ENCODE results near the gene TRMT10B. TPM values are rescaled to one million over a fixed set of nuclear protein-coding genes. Genes with fewer than 3 reads are reported as not detected.

Gene TRMT10B
- total and polyA plus RNA-seq, 2 of the 13 experiments (the other 11 are each of a cell fraction or from before 2014, with no cell fraction given): 3.1 to 3.9 TPM

DNA sequence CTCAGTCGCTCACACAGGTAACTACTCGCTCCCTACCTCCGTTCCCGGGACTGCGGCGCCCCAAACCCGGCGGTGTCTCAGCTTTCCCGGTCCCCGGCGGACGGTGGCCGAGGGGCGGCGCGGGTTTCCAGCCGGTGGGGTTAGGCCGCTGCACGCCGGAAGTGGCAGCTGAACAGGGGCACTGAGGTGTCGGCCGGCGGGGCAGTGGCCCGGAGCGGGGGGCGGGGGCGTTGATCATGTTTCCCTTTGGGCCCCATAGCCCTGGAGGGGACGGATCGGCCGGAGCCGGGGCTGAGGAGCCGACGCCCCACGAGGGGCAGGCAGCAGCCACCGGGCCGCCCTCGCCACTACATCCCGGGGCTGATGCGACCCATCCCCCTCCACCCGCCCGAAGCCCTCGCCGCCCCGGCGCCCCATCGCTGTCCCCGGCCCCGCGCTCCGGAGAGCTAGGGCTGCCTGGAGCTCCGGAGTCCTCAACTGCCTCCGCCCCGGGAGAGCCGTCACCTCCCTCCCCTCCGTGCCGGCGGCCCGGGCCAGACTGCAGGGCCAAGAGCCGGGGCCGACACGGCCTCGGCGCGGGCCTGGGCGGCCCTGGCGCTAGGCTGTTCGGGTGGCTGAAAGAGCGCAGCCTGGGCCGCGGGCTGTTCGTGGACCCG, 47.2 kb downstream of the TRMT10B start, which contains the start of gene DCAF10 (continued):
- TF ChIP-seq ZFP82 (CRISPR knock-in tag; IDR thresholded peaks at IDR 0.05; ENCODE audit: borderline replicate concordance) (no peak; the same call in 1 of the 2 replicates), NFIB (CRISPR knock-in tag; IDR thresholded peaks at IDR 0.05; ENCODE audit: borderline replicate concordance) (peak; percentile 70; the same call in 1 of the 2 replicates), KMT2A (CRISPR knock-in tag; IDR thresholded peaks at IDR 0.05) (peak; percentile 100), PPARG (CRISPR knock-in tag; conservative IDR thresholded peaks at IDR 0.05) (peak; percentile 79), ETV6 (CRISPR knock-in tag; conservative IDR thresholded peaks at IDR 0.05) (peak; percentile 94), ZNF337 (CRISPR knock-in tag; IDR thresholded peaks at IDR 0.05; ENCODE audit: borderline replicate concordance, low read depth) (0 out of 2 replicates have a peak, but pooled peaks have one; percentile 27), ZNF572 (CRISPR knock-in tag; IDR thresholded peaks at IDR 0.05) (peak; percentile 92; the same call in 1 of the 2 replicates), PRPF4 (IDR thresholded peaks at IDR 0.05; ENCODE audit: low read depth, low read length, poor library complexity, severe bottlenecking) (no peak), BCL6 (CRISPR knock-in tag; IDR thresholded peaks at IDR 0.05) (peak; percentile 77), ZNF781 (CRISPR knock-in tag; IDR thresholded peaks at IDR 0.05; ENCODE audit: borderline replicate concordance, not compliant biosample characterization) (peak; percentile 69), NCOR1 (IDR thresholded peaks at IDR 0.05; ENCODE audit: borderline replicate concordance, low read length) (peak; percentile 40; the same call in 1 of the 2 replicates)
- TF ChIP-seq, protein P1, sequence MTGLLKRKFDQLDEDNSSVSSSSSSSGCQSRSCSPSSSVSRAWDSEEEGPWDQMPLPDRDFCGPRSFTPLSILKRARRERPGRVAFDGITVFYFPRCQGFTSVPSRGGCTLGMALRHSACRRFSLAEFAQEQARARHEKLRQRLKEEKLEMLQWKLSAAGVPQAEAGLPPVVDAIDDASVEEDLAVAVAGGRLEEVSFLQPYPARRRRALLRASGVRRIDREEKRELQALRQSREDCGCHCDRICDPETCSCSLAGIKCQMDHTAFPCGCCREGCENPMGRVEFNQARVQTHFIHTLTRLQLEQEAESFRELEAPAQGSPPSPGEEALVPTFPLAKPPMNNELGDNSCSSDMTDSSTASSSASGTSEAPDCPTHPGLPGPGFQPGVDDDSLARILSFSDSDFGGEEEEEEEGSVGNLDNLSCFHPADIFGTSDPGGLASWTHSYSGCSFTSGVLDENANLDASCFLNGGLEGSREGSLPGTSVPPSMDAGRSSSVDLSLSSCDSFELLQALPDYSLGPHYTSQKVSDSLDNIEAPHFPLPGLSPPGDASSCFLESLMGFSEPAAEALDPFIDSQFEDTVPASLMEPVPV (CRISPR knock-in tag; IDR thresholded peaks at IDR 0.05): peak; percentile 98
- TF ChIP-seq, protein P2, sequence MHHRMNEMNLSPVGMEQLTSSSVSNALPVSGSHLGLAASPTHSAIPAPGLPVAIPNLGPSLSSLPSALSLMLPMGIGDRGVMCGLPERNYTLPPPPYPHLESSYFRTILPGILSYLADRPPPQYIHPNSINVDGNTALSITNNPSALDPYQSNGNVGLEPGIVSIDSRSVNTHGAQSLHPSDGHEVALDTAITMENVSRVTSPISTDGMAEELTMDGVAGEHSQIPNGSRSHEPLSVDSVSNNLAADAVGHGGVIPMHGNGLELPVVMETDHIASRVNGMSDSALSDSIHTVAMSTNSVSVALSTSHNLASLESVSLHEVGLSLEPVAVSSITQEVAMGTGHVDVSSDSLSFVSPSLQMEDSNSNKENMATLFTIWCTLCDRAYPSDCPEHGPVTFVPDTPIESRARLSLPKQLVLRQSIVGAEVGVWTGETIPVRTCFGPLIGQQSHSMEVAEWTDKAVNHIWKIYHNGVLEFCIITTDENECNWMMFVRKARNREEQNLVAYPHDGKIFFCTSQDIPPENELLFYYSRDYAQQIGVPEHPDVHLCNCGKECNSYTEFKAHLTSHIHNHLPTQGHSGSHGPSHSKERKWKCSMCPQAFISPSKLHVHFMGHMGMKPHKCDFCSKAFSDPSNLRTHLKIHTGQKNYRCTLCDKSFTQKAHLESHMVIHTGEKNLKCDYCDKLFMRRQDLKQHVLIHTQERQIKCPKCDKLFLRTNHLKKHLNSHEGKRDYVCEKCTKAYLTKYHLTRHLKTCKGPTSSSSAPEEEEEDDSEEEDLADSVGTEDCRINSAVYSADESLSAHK (CRISPR knock-in tag; IDR thresholded peaks at IDR 0.05; ENCODE audit: borderline replicate concordance): no peak
- TF ChIP-seq, protein P3, sequence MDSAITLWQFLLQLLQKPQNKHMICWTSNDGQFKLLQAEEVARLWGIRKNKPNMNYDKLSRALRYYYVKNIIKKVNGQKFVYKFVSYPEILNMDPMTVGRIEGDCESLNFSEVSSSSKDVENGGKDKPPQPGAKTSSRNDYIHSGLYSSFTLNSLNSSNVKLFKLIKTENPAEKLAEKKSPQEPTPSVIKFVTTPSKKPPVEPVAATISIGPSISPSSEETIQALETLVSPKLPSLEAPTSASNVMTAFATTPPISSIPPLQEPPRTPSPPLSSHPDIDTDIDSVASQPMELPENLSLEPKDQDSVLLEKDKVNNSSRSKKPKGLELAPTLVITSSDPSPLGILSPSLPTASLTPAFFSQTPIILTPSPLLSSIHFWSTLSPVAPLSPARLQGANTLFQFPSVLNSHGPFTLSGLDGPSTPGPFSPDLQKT (CRISPR knock-in tag; IDR thresholded peaks at IDR 0.05; ENCODE audit: borderline replicate concordance): no peak
- TF ChIP-seq, protein P4, sequence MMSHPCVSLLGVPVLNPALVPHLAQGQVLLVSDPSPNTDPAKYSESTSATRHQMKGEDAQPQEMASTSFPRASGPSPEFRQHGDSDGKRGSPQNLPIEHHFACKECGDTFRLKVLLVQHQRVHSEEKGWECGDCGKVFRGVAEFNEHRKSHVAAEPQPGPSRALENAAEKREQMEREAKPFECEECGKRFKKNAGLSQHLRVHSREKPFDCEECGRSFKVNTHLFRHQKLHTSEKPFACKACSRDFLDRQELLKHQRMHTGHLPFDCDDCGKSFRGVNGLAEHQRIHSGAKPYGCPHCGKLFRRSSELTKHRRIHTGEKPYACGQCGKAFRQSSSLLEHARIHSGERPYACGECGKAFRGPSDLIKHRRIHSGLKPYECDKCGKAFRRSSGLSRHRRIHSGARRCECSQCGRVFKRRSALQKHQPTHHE (CRISPR knock-in tag; IDR thresholded peaks at IDR 0.05; ENCODE audit: borderline replicate concordance): 0 out of 2 replicates have a peak, but pooled peaks have one; percentile 79
- TF ChIP-seq, protein P5, sequence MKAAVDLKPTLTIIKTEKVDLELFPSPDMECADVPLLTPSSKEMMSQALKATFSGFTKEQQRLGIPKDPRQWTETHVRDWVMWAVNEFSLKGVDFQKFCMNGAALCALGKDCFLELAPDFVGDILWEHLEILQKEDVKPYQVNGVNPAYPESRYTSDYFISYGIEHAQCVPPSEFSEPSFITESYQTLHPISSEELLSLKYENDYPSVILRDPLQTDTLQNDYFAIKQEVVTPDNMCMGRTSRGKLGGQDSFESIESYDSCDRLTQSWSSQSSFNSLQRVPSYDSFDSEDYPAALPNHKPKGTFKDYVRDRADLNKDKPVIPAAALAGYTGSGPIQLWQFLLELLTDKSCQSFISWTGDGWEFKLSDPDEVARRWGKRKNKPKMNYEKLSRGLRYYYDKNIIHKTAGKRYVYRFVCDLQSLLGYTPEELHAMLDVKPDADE (CRISPR knock-in tag; IDR thresholded peaks at IDR 0.05): no peak
- TF ChIP-seq, protein P6, sequence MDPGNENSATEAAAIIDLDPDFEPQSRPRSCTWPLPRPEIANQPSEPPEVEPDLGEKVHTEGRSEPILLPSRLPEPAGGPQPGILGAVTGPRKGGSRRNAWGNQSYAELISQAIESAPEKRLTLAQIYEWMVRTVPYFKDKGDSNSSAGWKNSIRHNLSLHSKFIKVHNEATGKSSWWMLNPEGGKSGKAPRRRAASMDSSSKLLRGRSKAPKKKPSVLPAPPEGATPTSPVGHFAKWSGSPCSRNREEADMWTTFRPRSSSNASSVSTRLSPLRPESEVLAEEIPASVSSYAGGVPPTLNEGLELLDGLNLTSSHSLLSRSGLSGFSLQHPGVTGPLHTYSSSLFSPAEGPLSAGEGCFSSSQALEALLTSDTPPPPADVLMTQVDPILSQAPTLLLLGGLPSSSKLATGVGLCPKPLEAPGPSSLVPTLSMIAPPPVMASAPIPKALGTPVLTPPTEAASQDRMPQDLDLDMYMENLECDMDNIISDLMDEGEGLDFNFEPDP (CRISPR knock-in tag; conservative IDR thresholded peaks at IDR 0.05): no peak
